GM12878 (cell line): ENCODE results near the gene ITGA8. TPM values are rescaled to one million over a fixed set of nuclear protein-coding genes. Genes with fewer than 3 reads are reported as not detected.

Experiments
- ATAC-seq: fragments of 200-7000 bp; cut with Tn5 transposase; 3 replicates; pipeline ENCODE4 v1.9.1; 2020; ENCODE audit warnings: mild to moderate bottlenecking, moderate library complexity
- BruUV-seq: library from RNA; stranded (reverse); fragments of 400-500 nt; replicated peaks from 2 replicates; lab custom pipeline; 2021; lab: Mats Ljungman, UMichigan
- CTCF ChIA-PET: fragments of 300-600 bp; sonication (Branson Sonifier 250); formaldehyde crosslinking; extraction: SDS; loops from one replicate; lab custom pipeline; 2021; ENCODE audit warnings: inconsistent platforms; lab: Yijun Ruan, JAX
- POLR2A ChIA-PET: fragments of 350-600 bp; formaldehyde crosslinking; extraction: SDS; loops from one replicate; lab custom pipeline; 2021; ENCODE audit warnings: inconsistent platforms; lab: Charles Lee
- RAD21 ChIA-PET: fragments of 300-600 bp; sonication (Branson Sonifier 250); formaldehyde crosslinking; loops from one replicate; lab custom pipeline; 2023; ENCODE audit warnings: antibody characterized with exemption; ENCODE audit not compliant: unreplicated experiment; lab: Charles Lee
- SMC1A ChIA-PET: fragments of 300-600 bp; sonication (Branson Sonifier 250); formaldehyde crosslinking; loops from one replicate; lab custom pipeline; 2023; ENCODE audit not compliant: unreplicated experiment, uncharacterized antibody; lab: Charles Lee
- DNase-seq: peaks from one replicate; pipeline ENCODE4 v3.0.0-alpha.2; 2011; ENCODE audit warnings: low read depth, low spot score
- FAIRE-seq: peaks from 3 replicates; lab custom pipeline; 2011; peaks lifted over from hg19 to GRCh38; lab: Jason Lieb, UNC
- H2AFZ ChIP-seq: 2 replicates; pipeline ENCODE4 v1.6.0; 2011; ENCODE audit warnings: low read depth, low read length, control low read depth; ENCODE audit not compliant: control insufficient read depth
- H3K27ac ChIP-seq: 2 replicates; pipeline ENCODE4 v1.5.1; 2011; ENCODE audit warnings: control low read depth; ENCODE audit not compliant: control insufficient read depth, insufficient read depth
- H3K27me3 ChIP-seq, 2 experiments: replicated peaks in 1 of 2; 2 replicates each; pipeline versions ENCODE4 v1.6.0 to v1.6.1; 2011; ENCODE audit warnings: low read length in 1 of 2; ENCODE audit not compliant: control insufficient read depth in 2 of 2, insufficient read depth in 2 of 2
- H3K36me3 ChIP-seq, 2 experiments: 2 replicates each; pipeline ENCODE4 v1.5.1; 2011; ENCODE audit warnings: low read length in 1 of 2; ENCODE audit not compliant: control insufficient read depth in 2 of 2, insufficient read depth in 2 of 2
- H3K4me1 ChIP-seq: 2 replicates; pipeline ENCODE4 v1.6.1; 2011; ENCODE audit warnings: mild to moderate bottlenecking, low read length, moderate library complexity, mixed read lengths; ENCODE audit not compliant: control insufficient read depth, insufficient read depth
- H3K4me2 ChIP-seq: 2 replicates; pipeline ENCODE4 v1.6.0; 2011; ENCODE audit warnings: control low read depth; ENCODE audit not compliant: control insufficient read depth, insufficient read depth
- H3K4me3 ChIP-seq: fragments of 200-600 bp; sonication (generic); 2 replicates; pipeline ENCODE4 v1.5.1; 2016
- H3K79me2 ChIP-seq: 2 replicates; pipeline ENCODE4 v1.6.0; 2011; ENCODE audit warnings: low read length; ENCODE audit not compliant: control insufficient read depth, insufficient read depth
- H3K9ac ChIP-seq: 2 replicates; pipeline ENCODE4 v1.8.0; 2011; ENCODE audit warnings: low read length, control low read depth, mixed read lengths; ENCODE audit not compliant: control insufficient read depth, insufficient read depth
- H3K9me3 ChIP-seq: replicated peaks from 3 replicates; pipeline ENCODE4 v1.5.1; 2011; ENCODE audit warnings: mild to moderate bottlenecking, low read length; ENCODE audit not compliant: control insufficient read depth, insufficient read depth
- H4K20me1 ChIP-seq: 2 replicates; pipeline ENCODE4 v1.6.0; 2011; ENCODE audit not compliant: control insufficient read depth, insufficient read depth
- ASH2L ChIP-seq: fragments of 300-600, 200-600 bp; sonication (generic); IDR thresholded peaks from 2 replicates; pipeline ENCODE4 v1.6.1; 2017; ENCODE audit warnings: low read depth, mild to moderate bottlenecking, borderline replicate concordance
- BMI1 ChIP-seq: fragments of 450-650 bp; IDR thresholded peaks from 2 replicates; pipeline ENCODE4 v1.6.1; 2016; ENCODE audit warnings: mild to moderate bottlenecking, moderate library complexity, borderline replicate concordance
- EP300 ChIP-seq, 2 experiments: fragments of 150-350 bp in 1 of 2; IDR thresholded peaks; 2 replicates each; pipeline ENCODE4 v1.6.1; 2011 to 2012; ENCODE audit warnings: low read depth in 2 of 2, low read length in 2 of 2, borderline replicate concordance in 1 of 2, improper control_type of control experiment in 1 of 2, inconsistent platforms in 1 of 2; ENCODE audit not compliant: control insufficient read depth in 1 of 2
- IKZF1 ChIP-seq: fragments of 450-650 bp; conservative IDR thresholded peaks from 2 replicates; pipeline ENCODE4 v1.6.1; 2017; ENCODE audit warnings: antibody characterized with exemption, mild to moderate bottlenecking
- KDM1A ChIP-seq: fragments of 200-600 bp; sonication (generic); IDR thresholded peaks from 2 replicates; pipeline ENCODE4 v1.6.1; 2016; ENCODE audit warnings: borderline replicate concordance
- NBN ChIP-seq: fragments of 450-650 bp; IDR thresholded peaks from 2 replicates; pipeline ENCODE4 v1.6.1; 2016
- NFIC ChIP-seq: IDR thresholded peaks from 2 replicates; pipeline ENCODE4 v1.6.1; 2012; ENCODE audit warnings: low read depth, mild to moderate bottlenecking, inconsistent platforms, low read length, moderate library complexity
- RUNX3 ChIP-seq: IDR thresholded peaks from 2 replicates; pipeline ENCODE4 v1.6.1; 2012; ENCODE audit warnings: low read length, inconsistent platforms
- USF1 ChIP-seq: IDR thresholded peaks from 2 replicates; pipeline ENCODE4 v1.6.1; 2011; ENCODE audit warnings: borderline replicate concordance, low read depth, mild to moderate bottlenecking, moderate library complexity, mixed read lengths, low read length; ENCODE audit not compliant: insufficient read depth; ENCODE audit errors: extremely low read length
- WGBS: methylation state at CpG from one replicate; pipeline ENCODE4 v1.1.6; 2016; ENCODE audit warnings: low lambda C conversion rate; ENCODE audit not compliant: insufficient replicate concordance, insufficient coverage; ENCODE audit errors: missing lambda C conversion rate; 5-methylcytosine and 5-hydroxymethylcytosine counted together
- in situ Hi-C: fragments of 300-500 bp; cut with MboI; formaldehyde crosslinking; loops from 9 replicates; pipeline ENCODE4 v1.14.3; 2018; ENCODE audit warnings: mixed read lengths
- intact Hi-C: fragments of 100-400 bp; cut with micrococcal nuclease; formaldehyde crosslinking; loops from one replicate; pipeline ENCODE4 v1.14.2; 2022; ENCODE audit not compliant: unreplicated experiment
- polyA plus RNA-seq, 11 experiments: library from polyadenylated mRNA; depleted of rRNA in 4 of 11; unstranded in 6 of 11; stranded (reverse) in 5 of 11; fragments of >200 nt; fragmentation: Nextera tagmentation in 4 of 11; fragmentation: Illumina TruSeq in 1 of 11; extraction: Ambion mirVana in 4 of 11; extraction: Trizol in 1 of 11; gene quantifications; 1 replicate in 1 of 11; 2 replicates in 10 of 11; pipeline versions ENCODE4 v1.2.1 to v1.2.3, GENCODE V29; 2011 to 2016; ENCODE audit warnings: inconsistent platforms in 2 of 11, missing spikeins in 2 of 11, low read depth in 1 of 11
- total RNA-seq, 4 experiments: library from RNA; depleted of rRNA in 3 of 4; stranded (reverse); fragments of >200 nt in 3 of 4; fragmentation: Illumina TruSeq in 1 of 4; extraction: Trizol in 1 of 4; gene quantifications; 2 replicates each; pipeline versions ENCODE4 v1.2.1 to v1.2.3, GENCODE V29; 2013 to 2021

ITGA8 gene
- total and polyA plus RNA-seq, 10 of the 15 experiments (the other 5 are each of a cell fraction or from before 2014, with no cell fraction given): 0.03 TPM; not detected in 9

GRCh38 chr10:15742836-15743235 lies 23.1 kb upstream of the ITGA8 start:
- H3K9ac ChIP-seq: no peak overlapping the region
- DNase-seq (no peak), ATAC-seq (no peak), FAIRE-seq (no peak)
- TF ChIP-seq EP300 (IDR thresholded peaks at IDR 0.05; ENCODE audit: borderline replicate concordance in 1 of 2, control insufficient read depth in 1 of 2, low read depth in 2 of 2, low read length in 2 of 2) (no peak), RUNX3 (0 out of 2 replicates have a peak, but pooled peaks have one; percentile 14), IKZF1 (0 out of 2 replicates have a peak, but pooled peaks have one; percentile 15), NFIC (no peak), KDM1A (no peak), BMI1 (no peak), NBN (no peak), ASH2L (no peak), USF1 (no peak)
- no peaks in the 10 kb centered on the region for H4K20me1 ChIP-seq
- RAD21 ChIA-PET: no interaction called here
- no peaks in the 10 kb centered on the region for H3K36me3 ChIP-seq
- no peak overlapping the region for H3K4me3 ChIP-seq
- H3K79me2 ChIP-seq: no peaks in the 10 kb centered on the region
- CTCF ChIA-PET: interaction anchor here (1.1 kb wide), 1 partner anchor 157 kb away, joined by 5 read pairs; no protein-coding TSS in a partner anchor
- H3K9me3 ChIP-seq: no peaks in the 10 kb centered on the region
- no peak overlapping the region for H3K27ac ChIP-seq
- H2AFZ ChIP-seq: no peak overlapping the region
- in situ Hi-C loops: no loop called here
- POLR2A ChIA-PET: no interaction called here
- H3K4me2 ChIP-seq: no peak overlapping the region
- no peaks in the 10 kb centered on the region for H3K4me1 ChIP-seq
- BruUV-seq: no TSS peak
- SMC1A ChIA-PET: interaction anchor here (1.8 kb wide), 1 partner anchor 309 kb away, joined by 5 read pairs; no protein-coding TSS in a partner anchor
- intact Hi-C loops: loop anchor here (5.0 kb wide), 2 partner anchors 91 to 311 kb away; no protein-coding TSS in a partner anchor
- WGBS: 66% methylated on average over 3 of the region's 3 CpGs
- H3K27me3 ChIP-seq: no peaks in the 10 kb centered on the region
